ENCODE data around the gene MDM1.

Gene MDM1

DNA sequence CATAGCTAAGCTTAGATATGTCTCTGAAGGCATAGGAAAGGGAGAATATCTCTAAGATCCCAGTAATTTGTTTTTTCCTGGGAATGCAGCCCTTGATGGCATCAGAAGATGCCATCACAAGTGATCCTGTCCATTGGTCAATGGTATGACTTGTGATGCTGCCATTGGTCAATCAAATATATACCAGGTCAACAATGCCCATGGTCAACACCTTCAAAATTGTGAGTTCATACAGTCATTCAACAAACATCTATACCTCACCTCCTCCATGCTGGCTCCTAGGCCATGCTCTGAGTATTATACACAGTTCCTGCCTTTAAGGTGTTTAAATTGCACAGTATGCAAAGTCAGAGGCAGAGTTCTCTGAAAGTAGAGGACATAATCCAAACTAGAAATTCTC, 59.4 kb downstream of the MDM1 start:
- H3K27me3 ChIP-seq (ENCODE audit: insufficient read depth, low read depth, severe bottlenecking) = no peaks in the 10 kb centered on the region
- no peaks in the 10 kb centered on the region for H3K36me3 ChIP-seq
- H3K27ac ChIP-seq = no peak overlapping the region
- TF ChIP-seq, protein P1, sequence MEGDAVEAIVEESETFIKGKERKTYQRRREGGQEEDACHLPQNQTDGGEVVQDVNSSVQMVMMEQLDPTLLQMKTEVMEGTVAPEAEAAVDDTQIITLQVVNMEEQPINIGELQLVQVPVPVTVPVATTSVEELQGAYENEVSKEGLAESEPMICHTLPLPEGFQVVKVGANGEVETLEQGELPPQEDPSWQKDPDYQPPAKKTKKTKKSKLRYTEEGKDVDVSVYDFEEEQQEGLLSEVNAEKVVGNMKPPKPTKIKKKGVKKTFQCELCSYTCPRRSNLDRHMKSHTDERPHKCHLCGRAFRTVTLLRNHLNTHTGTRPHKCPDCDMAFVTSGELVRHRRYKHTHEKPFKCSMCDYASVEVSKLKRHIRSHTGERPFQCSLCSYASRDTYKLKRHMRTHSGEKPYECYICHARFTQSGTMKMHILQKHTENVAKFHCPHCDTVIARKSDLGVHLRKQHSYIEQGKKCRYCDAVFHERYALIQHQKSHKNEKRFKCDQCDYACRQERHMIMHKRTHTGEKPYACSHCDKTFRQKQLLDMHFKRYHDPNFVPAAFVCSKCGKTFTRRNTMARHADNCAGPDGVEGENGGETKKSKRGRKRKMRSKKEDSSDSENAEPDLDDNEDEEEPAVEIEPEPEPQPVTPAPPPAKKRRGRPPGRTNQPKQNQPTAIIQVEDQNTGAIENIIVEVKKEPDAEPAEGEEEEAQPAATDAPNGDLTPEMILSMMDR (IDR thresholded peaks at IDR 0.05; ENCODE audit: low read depth, low read length) = no peak
- H3K9me3 ChIP-seq (ENCODE audit: severe bottlenecking) = no peaks in the 10 kb centered on the region
- DNase-seq = no peak
- H3K4me3 ChIP-seq (ENCODE audit: low read depth, low read length) = no peak overlapping the region

DNA sequence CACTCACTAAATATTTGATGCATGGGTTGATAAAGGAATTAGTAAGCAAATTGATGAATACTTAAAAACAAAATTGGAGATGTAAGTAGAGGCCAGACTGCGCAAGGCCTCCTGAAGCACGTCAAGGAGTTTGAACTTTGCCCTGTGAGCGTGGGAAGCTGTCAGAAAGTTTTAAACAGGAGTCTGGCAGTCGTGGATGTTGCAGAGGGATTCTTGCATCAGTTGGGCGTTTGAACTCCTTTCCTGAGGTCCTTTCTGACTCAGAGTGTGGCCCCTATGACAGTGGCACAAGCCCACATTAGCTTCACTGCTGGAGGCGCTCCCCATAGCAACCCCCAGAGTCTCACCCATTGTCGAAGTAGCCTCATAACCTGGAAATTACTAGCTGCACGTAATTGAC, 60.8 kb downstream of the MDM1 start:
- Histone ChIP-seq H3K27ac (no peak overlapping the region), H3K27me3 (ENCODE audit: insufficient read depth, low read depth, severe bottlenecking) (no peaks in the 10 kb centered on the region), H3K4me3 (ENCODE audit: low read depth, low read length) (no peak overlapping the region), H3K36me3 (no peaks in the 10 kb centered on the region), H3K9me3 (ENCODE audit: severe bottlenecking) (no peaks in the 10 kb centered on the region)
- DNase-seq = no peak
- TF ChIP-seq, protein P1 (IDR thresholded peaks at IDR 0.05; ENCODE audit: low read depth, low read length) = no peak

DNA sequence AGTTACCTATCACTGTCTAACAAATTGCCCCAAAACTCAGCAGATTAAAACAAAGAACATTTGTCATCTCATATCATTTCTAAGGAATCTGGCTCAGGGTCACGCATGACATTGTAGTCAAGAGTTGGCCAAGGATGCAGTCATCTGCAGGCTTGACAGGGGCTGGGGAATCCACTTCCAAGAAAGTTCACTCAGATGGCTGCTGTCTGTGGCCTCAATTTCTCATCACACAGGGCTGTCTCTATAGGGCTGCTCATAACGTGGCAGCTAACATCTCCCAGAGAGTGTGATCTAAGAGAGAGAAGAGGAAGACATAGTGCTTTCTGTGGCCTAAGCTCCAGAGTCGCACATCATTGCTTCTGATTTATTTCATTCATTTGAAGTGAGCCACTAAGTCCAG, 61.8 kb downstream of the MDM1 start:
- TF ChIP-seq, protein P1 (IDR thresholded peaks at IDR 0.05; ENCODE audit: low read depth, low read length) = no peak
- Histone ChIP-seq H3K36me3 (no peaks in the 10 kb centered on the region), H3K9me3 (ENCODE audit: severe bottlenecking) (no peaks in the 10 kb centered on the region), H3K27me3 (ENCODE audit: insufficient read depth, low read depth, severe bottlenecking) (no peaks in the 10 kb centered on the region), H3K27ac (no peak overlapping the region), H3K4me3 (ENCODE audit: low read depth, low read length) (no peak overlapping the region)
- DNase-seq = no peak

DNA sequence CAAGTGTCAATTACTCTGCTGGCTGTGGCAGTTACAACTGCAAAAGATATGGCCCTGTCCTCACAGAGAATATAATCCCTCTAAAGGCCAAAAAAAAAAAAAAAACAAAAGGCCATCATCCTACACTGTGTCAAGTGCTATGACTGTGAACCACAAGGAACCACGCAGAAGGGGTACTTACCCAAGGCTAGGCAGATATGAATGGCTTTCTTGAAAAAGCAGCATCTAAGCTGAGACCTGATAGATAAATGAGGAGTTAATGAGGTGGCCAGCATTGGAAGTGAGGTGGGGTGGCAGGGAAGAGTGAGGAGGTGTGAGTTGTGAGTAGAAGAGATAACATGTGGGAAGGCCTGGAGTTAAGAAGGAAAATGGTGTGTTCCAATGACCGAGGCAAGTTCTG, 62.4 kb downstream of the MDM1 start:
- TF ChIP-seq, protein P1 (IDR thresholded peaks at IDR 0.05; ENCODE audit: low read depth, low read length) = no peak
- no peak for DNase-seq
- Histone ChIP-seq H3K27me3 (ENCODE audit: insufficient read depth, low read depth, severe bottlenecking) (no peaks in the 10 kb centered on the region), H3K27ac (no peak overlapping the region), H3K36me3 (no peaks in the 10 kb centered on the region), H3K4me3 (ENCODE audit: low read depth, low read length) (no peak overlapping the region), H3K9me3 (ENCODE audit: severe bottlenecking) (no peaks in the 10 kb centered on the region)

DNA sequence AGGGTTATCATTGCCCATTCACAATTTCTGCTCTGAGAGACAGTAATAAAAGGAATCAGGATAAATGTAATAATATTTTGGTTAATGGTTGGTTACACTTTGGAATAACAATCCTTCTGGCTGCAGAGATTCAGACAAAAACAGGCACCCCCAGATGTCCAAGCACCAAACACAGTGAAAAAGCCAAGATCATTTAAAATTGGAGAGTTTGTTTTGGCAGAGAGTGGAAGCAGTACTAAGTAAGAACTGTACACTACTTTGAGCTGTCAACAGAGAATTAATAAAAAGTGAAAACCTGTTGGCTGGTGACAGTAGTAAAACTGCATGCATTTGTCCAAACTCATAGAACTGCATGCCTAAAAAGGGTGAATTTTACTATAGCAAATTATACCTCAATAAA, 63.2 kb downstream of the MDM1 start:
- no peak overlapping the region for H3K27ac ChIP-seq
- no peaks in the 10 kb centered on the region for H3K27me3 ChIP-seq (ENCODE audit: insufficient read depth, low read depth, severe bottlenecking)
- no peak for DNase-seq
- no peak overlapping the region for H3K4me3 ChIP-seq (ENCODE audit: low read depth, low read length)
- no peaks in the 10 kb centered on the region for H3K36me3 ChIP-seq
- H3K9me3 ChIP-seq (ENCODE audit: severe bottlenecking) = no peaks in the 10 kb centered on the region
- TF ChIP-seq, protein P1 (IDR thresholded peaks at IDR 0.05; ENCODE audit: low read depth, low read length) = no peak

DNA sequence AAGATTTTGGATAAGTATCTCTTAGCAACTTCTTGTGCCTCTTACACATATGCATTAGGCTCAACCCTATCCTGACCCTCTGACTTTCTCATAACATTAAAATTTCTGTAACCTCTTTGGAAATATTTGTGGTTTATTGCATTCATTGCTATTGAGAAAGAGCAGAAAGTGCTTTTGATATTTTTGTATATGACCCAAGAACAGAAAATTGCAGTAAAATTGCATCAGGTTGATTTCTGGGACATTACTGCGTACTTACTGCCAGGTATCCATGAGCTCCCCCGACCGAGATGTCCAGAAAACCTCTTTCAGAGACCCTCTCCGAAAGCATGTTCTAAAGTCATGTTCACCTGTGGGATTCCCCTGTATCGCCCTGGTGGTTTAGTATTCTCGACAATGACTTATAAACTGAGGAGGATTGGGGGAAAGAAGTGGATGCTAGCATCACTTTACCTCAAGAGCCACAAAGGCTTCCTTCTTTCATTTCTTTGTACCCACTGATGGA, 64.2 kb downstream of the MDM1 start:
- H3K36me3 ChIP-seq = no peaks in the 10 kb centered on the region
- no peak for DNase-seq
- no peaks in the 10 kb centered on the region for H3K27me3 ChIP-seq (ENCODE audit: insufficient read depth, low read depth, severe bottlenecking)
- no peaks in the 10 kb centered on the region for H3K9me3 ChIP-seq (ENCODE audit: severe bottlenecking)
- H3K4me3 ChIP-seq (ENCODE audit: low read depth, low read length) = no peak overlapping the region
- TF ChIP-seq, protein P1 (IDR thresholded peaks at IDR 0.05; ENCODE audit: low read depth, low read length) = no peak
- no peak overlapping the region for H3K27ac ChIP-seq
